Thymus (tissue), 11 donors: ENCODE results near the gene OVCH2. TPM values are rescaled to one million over a fixed set of nuclear protein-coding genes. Genes with fewer than 3 reads are reported as not detected.

Experiments used
- DNase-seq, 9 donors: peaks; one replicate each; pipeline ENCODE4 v3.0.0-alpha.2; 2013; ENCODE audit warnings: low spot score in 9 of 9, low read depth in 6 of 9, missing footprints in 1 of 9
- H3K27ac ChIP-seq, 2 donors: one replicate each; pipeline ENCODE4 v1.5.1; 2013; ENCODE audit warnings: control low read depth in 1 of 2, low read depth in 1 of 2, low read length in 1 of 2, mild to moderate bottlenecking in 1 of 2, moderate library complexity in 1 of 2
- H3K27me3 ChIP-seq, 2 donors: one replicate each; pipeline ENCODE4 v1.5.1; 2013; ENCODE audit warnings: low read length in 1 of 2; ENCODE audit not compliant: control insufficient read depth in 2 of 2, insufficient read depth in 1 of 2
- H3K36me3 ChIP-seq, 2 donors: one replicate each; pipeline ENCODE4 v1.5.1; 2013; ENCODE audit warnings: low read length in 1 of 2, mild to moderate bottlenecking in 1 of 2, moderate library complexity in 1 of 2; ENCODE audit not compliant: control insufficient read depth in 2 of 2, insufficient read depth in 2 of 2
- H3K4me1 ChIP-seq, 2 donors: one replicate each; pipeline ENCODE4 v1.5.1; 2013; ENCODE audit warnings: low read length in 2 of 2; ENCODE audit not compliant: control insufficient read depth in 2 of 2, insufficient read depth in 2 of 2
- H3K4me3 ChIP-seq, 2 donors: one replicate each; pipeline ENCODE4 v1.5.1; 2013; ENCODE audit warnings: low read length in 2 of 2, control low read depth in 1 of 2, mild to moderate bottlenecking in 1 of 2
- H3K9me3 ChIP-seq, 2 donors: one replicate each; pipeline ENCODE4 v1.5.1; 2013; ENCODE audit warnings: low read length in 1 of 2, mild to moderate bottlenecking in 1 of 2; ENCODE audit not compliant: control insufficient read depth in 2 of 2, insufficient read depth in 1 of 2
- WGBS: extraction: QIAGEN DNeasy Blood & Tissue Kit; methylation state at CpG from one replicate; pipeline ENCODE4 v1.1.7; 2013; 5-methylcytosine and 5-hydroxymethylcytosine counted together
- polyA plus RNA-seq: library from polyadenylated mRNA; stranded (reverse); fragments of 200-250 nt; gene quantifications from one replicate; pipeline ENCODE4 v1.2.3, GENCODE V29; 2013
- total RNA-seq: library from RNA; stranded (reverse); fragments of 120-200 nt; gene quantifications from one replicate; pipeline ENCODE4 v1.2.4, GENCODE V29; 2013
- donor health status: healthy.

Gene OVCH2
- total and polyA plus RNA-seq, 2 donors: 1.5 TPM; not detected in 1

- H3K9me3 ChIP-seq: no peaks in the 10 kb centered on the region
- no peaks in the 10 kb centered on the region for H3K27me3 ChIP-seq
- no peak overlapping the region for H3K4me3 ChIP-seq
- H3K4me1 ChIP-seq: no peaks in the 10 kb centered on the region
- H3K27ac ChIP-seq: no peak overlapping the region
- DNase-seq: no peak
- 95% methylated on average over 9 of the region's 9 CpGs for WGBS
- H3K36me3 ChIP-seq: no peaks in the 10 kb centered on the region
These were observed 54.6 kb downstream of the OVCH2 start for GRCh38 chr11:7651700-7652099.

GRCh38 chr11:7651140-7651551 is 55.1 kb downstream of the OVCH2 start:
- H3K27me3 ChIP-seq: no peaks in the 10 kb centered on the region
- H3K27ac ChIP-seq: no peak overlapping the region
- DNase-seq: no peak
- no peak overlapping the region for H3K4me3 ChIP-seq
- WGBS: 18% methylated on average over 5 of the region's 5 CpGs
- H3K36me3 ChIP-seq: no peaks in the 10 kb centered on the region
- no peaks in the 10 kb centered on the region for H3K9me3 ChIP-seq
- H3K4me1 ChIP-seq: no peaks in the 10 kb centered on the region

- no peak for DNase-seq
- Histone ChIP-seq H3K4me1 (no peaks in the 10 kb centered on the region), H3K27me3 (no peaks in the 10 kb centered on the region), H3K27ac (no peak overlapping the region), H3K9me3 (no peaks in the 10 kb centered on the region), H3K36me3 (no peaks in the 10 kb centered on the region), H3K4me3 (no peak overlapping the region)
- WGBS: 94% methylated on average over 3 of the region's 3 CpGs
These were observed 58.0 kb downstream of the OVCH2 start for GRCh38 chr11:7648264-7648663.

- no peaks in the 10 kb centered on the region for H3K9me3 ChIP-seq
- no peak overlapping the region for H3K27ac ChIP-seq
- H3K27me3 ChIP-seq: no peaks in the 10 kb centered on the region
- H3K4me3 ChIP-seq: no peak overlapping the region
- no peak for DNase-seq
- H3K4me1 ChIP-seq: no peaks in the 10 kb centered on the region
- WGBS: 94% methylated on average over 2 of the region's 2 CpGs
- no peaks in the 10 kb centered on the region for H3K36me3 ChIP-seq
These were observed 59.4 kb downstream of the OVCH2 start for GRCh38 chr11:7646866-7647265.

GRCh38 chr11:7645206-7645605 is 61.1 kb downstream of the OVCH2 start:
- H3K27ac ChIP-seq: no peak overlapping the region
- no peaks in the 10 kb centered on the region for H3K4me1 ChIP-seq
- no peak overlapping the region for H3K4me3 ChIP-seq
- H3K36me3 ChIP-seq: no peaks in the 10 kb centered on the region
- no peaks in the 10 kb centered on the region for H3K27me3 ChIP-seq
- no peaks in the 10 kb centered on the region for H3K9me3 ChIP-seq
- WGBS: 96% methylated on average over 3 of the region's 3 CpGs
- DNase-seq: no peak

- Histone ChIP-seq H3K36me3 (no peaks in the 10 kb centered on the region), H3K4me3 (no peak overlapping the region), H3K27ac (no peak overlapping the region), H3K27me3 (no peaks in the 10 kb centered on the region), H3K4me1 (no peaks in the 10 kb centered on the region), H3K9me3 (no peaks in the 10 kb centered on the region)
- DNase-seq: no peak
- 94% methylated on average over 4 of the region's 4 CpGs for WGBS
These were observed 63.0 kb downstream of the OVCH2 start for GRCh38 chr11:7643314-7643713.

GRCh38 chr11:7642747-7643146 is 63.5 kb downstream of the OVCH2 start:
- Histone ChIP-seq H3K27me3 (no peaks in the 10 kb centered on the region), H3K27ac (no peak overlapping the region), H3K9me3 (no peaks in the 10 kb centered on the region), H3K36me3 (no peaks in the 10 kb centered on the region), H3K4me1 (no peaks in the 10 kb centered on the region), H3K4me3 (no peak overlapping the region)
- 92% methylated on average over 4 of the region's 4 CpGs for WGBS
- DNase-seq: no peak

- H3K4me1 ChIP-seq: no peaks in the 10 kb centered on the region
- H3K9me3 ChIP-seq: no peaks in the 10 kb centered on the region
- 95% methylated on average over 6 of the region's 6 CpGs for WGBS
- no peaks in the 10 kb centered on the region for H3K27me3 ChIP-seq
- no peak overlapping the region for H3K27ac ChIP-seq
- no peak overlapping the region for H3K4me3 ChIP-seq
- DNase-seq: no peak
- H3K36me3 ChIP-seq: no peaks in the 10 kb centered on the region
These were observed 65.5 kb downstream of the OVCH2 start for GRCh38 chr11:7640816-7641215.

GRCh38 chr11:7639643-7640025 is 66.6 kb downstream of the OVCH2 start:
- DNase-seq: no peak
- H3K27ac ChIP-seq: no peak overlapping the region
- H3K4me3 ChIP-seq: no peak overlapping the region
- no peaks in the 10 kb centered on the region for H3K9me3 ChIP-seq
- 93% methylated on average over 5 of the region's 5 CpGs for WGBS
- H3K4me1 ChIP-seq: no peaks in the 10 kb centered on the region
- H3K27me3 ChIP-seq: no peaks in the 10 kb centered on the region
- no peaks in the 10 kb centered on the region for H3K36me3 ChIP-seq
